ENCODE data around the gene COBL.

The COBL gene

GRCh38 chr7:51027935-51028830 lies 288.4 kb downstream of the COBL start:
- no peak for TF ChIP-seq CTCF (IDR thresholded peaks at IDR 0.05; ENCODE audit: low read depth, low read length, missing control alignments)
- no peak for DNase-seq (ENCODE audit: extremely low read depth, low read depth)

DNA sequence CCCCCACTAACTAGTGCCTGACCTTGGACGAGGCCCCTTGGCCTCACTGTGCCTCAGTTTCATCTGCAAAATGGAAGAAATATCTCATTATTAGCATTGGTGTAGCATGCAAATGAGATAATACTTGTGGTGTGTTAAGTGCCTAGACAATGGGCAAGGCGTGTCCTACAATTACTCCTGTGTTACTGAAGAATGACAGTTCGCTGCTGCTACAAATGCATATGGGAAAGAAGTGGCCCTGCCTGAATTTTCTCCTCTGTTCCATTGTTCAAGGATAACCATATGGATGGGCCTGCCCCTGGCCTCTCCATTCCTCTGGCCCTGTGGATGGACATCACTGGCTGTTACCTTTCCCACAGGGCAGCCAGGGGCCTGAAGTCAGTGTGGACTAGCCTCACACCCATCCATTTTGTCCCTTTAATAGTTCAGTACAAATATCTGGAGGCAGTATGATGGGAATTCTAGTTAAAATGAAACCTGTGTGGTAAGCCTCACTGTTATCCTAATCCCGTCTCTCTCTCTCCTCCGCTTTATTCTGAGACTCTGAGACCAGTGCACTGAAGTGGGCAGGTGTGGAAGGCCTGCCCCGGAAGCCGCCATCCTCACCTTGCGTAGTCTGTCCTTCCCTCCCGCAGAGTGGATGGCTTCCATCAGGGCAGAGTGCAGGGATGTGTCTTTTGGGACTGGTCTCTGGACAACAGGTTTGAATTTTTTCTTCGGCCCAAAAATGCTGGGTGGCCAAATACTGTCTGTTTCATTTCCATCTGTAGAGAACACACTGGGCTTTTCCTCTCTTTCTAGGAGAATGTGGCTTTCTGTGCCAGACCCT lies 289.3 kb downstream of the COBL start:
- TF ChIP-seq CTCF (IDR thresholded peaks at IDR 0.05; ENCODE audit: low read depth, low read length, missing control alignments) = no peak

More at GRCh38 chr7:51027935-51028830, 288.4 kb downstream of the COBL start:
- H3K4me3 ChIP-seq (replicated peaks; ENCODE audit: low read depth, low read length) = no peak overlapping the region

DNA sequence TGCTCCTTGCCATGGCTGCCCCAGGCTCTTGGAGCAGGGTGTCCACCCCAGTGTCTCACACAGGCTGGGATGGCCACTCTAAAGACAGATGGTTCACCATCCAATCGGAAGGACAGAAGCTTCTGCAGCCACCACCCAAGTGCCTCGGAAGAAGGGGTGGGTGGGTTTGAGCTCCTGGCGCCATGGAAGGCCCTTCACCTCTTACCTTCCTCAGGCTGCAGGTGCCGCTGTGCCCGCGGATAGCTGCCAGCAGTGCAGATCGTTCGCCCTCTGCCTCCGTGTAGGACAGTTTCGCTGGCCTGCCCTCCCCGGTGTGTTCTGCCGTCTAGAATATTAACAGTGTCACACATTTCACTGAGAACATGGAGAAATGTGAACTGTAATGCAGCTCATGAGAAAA lies 290.3 kb downstream of the COBL start:
- H3K4me3 ChIP-seq (replicated peaks; ENCODE audit: low read depth, low read length) = no peak overlapping the region
- no peak for TF ChIP-seq CTCF (IDR thresholded peaks at IDR 0.05; ENCODE audit: low read depth, low read length, missing control alignments)
- no peak for DNase-seq (ENCODE audit: extremely low read depth, low read depth)

More for the DNA sequence above, 289.3 kb downstream of the COBL start:
- no peak overlapping the region for H3K4me3 ChIP-seq (replicated peaks; ENCODE audit: low read depth, low read length)
- no peak for DNase-seq (ENCODE audit: extremely low read depth, low read depth)

GRCh38 chr7:51025668-51026067 lies 290.9 kb downstream of the COBL start:
- TF ChIP-seq CTCF (IDR thresholded peaks at IDR 0.05; ENCODE audit: low read depth, low read length, missing control alignments) = no peak
- H3K4me3 ChIP-seq (replicated peaks; ENCODE audit: low read depth, low read length) = no peak overlapping the region
- no peak for DNase-seq (ENCODE audit: extremely low read depth, low read depth)

GRCh38 chr7:51024867-51025266 lies 291.7 kb downstream of the COBL start:
- no peak overlapping the region for H3K4me3 ChIP-seq (replicated peaks; ENCODE audit: low read depth, low read length)
- DNase-seq (ENCODE audit: extremely low read depth, low read depth) = no peak
- no peak for TF ChIP-seq CTCF (IDR thresholded peaks at IDR 0.05; ENCODE audit: low read depth, low read length, missing control alignments)

DNA sequence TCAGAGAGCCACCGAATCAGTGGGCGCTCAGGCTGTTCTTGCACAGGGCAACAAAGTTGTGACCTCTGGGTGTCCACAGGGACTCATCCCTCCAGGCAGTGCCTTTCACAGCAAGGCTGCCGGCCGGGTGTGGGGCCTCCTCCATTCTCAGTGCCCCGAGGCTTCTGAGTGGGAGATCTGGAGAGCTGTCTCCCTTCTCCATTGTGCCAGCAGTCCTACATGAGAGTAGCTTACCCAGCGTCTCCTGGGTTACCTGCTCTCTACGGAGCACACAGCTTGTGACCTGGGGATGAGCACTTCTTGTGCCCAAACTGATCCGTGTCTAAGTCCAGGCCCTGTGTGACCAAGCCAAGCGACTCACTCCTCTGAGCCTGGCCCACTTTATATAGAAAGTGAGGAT lies 293.1 kb downstream of the COBL start:
- no peak for DNase-seq (ENCODE audit: extremely low read depth, low read depth)
- no peak overlapping the region for H3K4me3 ChIP-seq (replicated peaks; ENCODE audit: low read depth, low read length)
- TF ChIP-seq CTCF (IDR thresholded peaks at IDR 0.05; ENCODE audit: low read depth, low read length, missing control alignments) = no peak

Data from HFF-Myc (cell line).